HFFc6 (cell line): Measurements from ENCODE around the gene IBA57. TPM values are rescaled to one million over a fixed set of nuclear protein-coding genes. Genes with fewer than 3 reads are reported as not detected.

Experiments used
- DNase-seq: peaks from one replicate; pipeline ENCODE4 v3.0.0-alpha.2; 2018
- H3K27ac Mint-ChIP-seq: 2 replicates; pipeline ENCODE4 v1.8.0; 2020; ENCODE audit warnings: mild to moderate bottlenecking, mixed read lengths
- H3K27me3 Mint-ChIP-seq: 2 replicates; pipeline ENCODE4 v1.8.0; 2021; ENCODE audit warnings: mild to moderate bottlenecking, moderate library complexity, mixed read lengths; ENCODE audit not compliant: insufficient read depth
- H3K36me3 Mint-ChIP-seq: 2 replicates; pipeline ENCODE4 v1.8.0; 2021; ENCODE audit warnings: low read depth, mixed read lengths
- H3K4me1 Mint-ChIP-seq: 2 replicates; pipeline ENCODE4 v1.8.0; 2020; ENCODE audit warnings: low read depth, mixed read lengths
- H3K4me3 Mint-ChIP-seq: 2 replicates; pipeline ENCODE4 v1.8.0; 2020; ENCODE audit warnings: mild to moderate bottlenecking, moderate library complexity, mixed read lengths
- H3K9me3 Mint-ChIP-seq: 2 replicates; pipeline ENCODE4 v1.8.0; 2020; ENCODE audit warnings: mild to moderate bottlenecking, mixed read lengths
- CTCF ChIP-seq: fragments of 200-600 bp; sonication (generic); IDR thresholded peaks from 2 replicates; pipeline ENCODE4 v1.5.0; 2021; ENCODE audit warnings: antibody characterized with exemption, mild to moderate bottlenecking
- total RNA-seq, 6 experiments: library from RNA; stranded (reverse); fragmentation: NEBNext Ultra II Directional; extraction: Animal tissue kit (Norgen Biotek cat#: 25700); gene quantifications; 2 replicates in 1 of 6; 3 replicates in 5 of 6; pipeline ENCODE4 v1.2.3, GENCODE V29; 2021

Gene IBA57
- total RNA-seq, 6 experiments from 2014 or later: 4.2 to 5.8 (median 4.7) TPM

- peak overlapping the region; percentile 82 for H3K4me3 Mint-ChIP-seq
- no peaks in the 10 kb centered on the region for H3K36me3 Mint-ChIP-seq
- H3K9me3 Mint-ChIP-seq: no peaks in the 10 kb centered on the region
- no peak overlapping the region for H3K27ac Mint-ChIP-seq
- peak; percentile 52 for DNase-seq
- no peaks in the 10 kb centered on the region for H3K27me3 Mint-ChIP-seq
- peak; percentile 56 for TF ChIP-seq CTCF
- no peaks in the 10 kb centered on the region for H3K4me1 Mint-ChIP-seq
Observed at GRCh38 chr1:228212966-228213844, 47.6 kb downstream of the IBA57 start.

- no peak; the same call in 1 of the 2 replicates for TF ChIP-seq CTCF
- H3K36me3 Mint-ChIP-seq: no peaks in the 10 kb centered on the region
- no peak overlapping the region for H3K27ac Mint-ChIP-seq
- no peaks in the 10 kb centered on the region for H3K4me1 Mint-ChIP-seq
- H3K4me3 Mint-ChIP-seq: no peak overlapping the region
- no peak for DNase-seq
- no peaks in the 10 kb centered on the region for H3K27me3 Mint-ChIP-seq
- H3K9me3 Mint-ChIP-seq: no peaks in the 10 kb centered on the region
Observed at GRCh38 chr1:228213917-228214808, 48.6 kb downstream of the IBA57 start.

GRCh38 chr1:228214921-228215662, 49.5 kb downstream of the IBA57 start:
- Mint-ChIP-seq H3K36me3 (no peaks in the 10 kb centered on the region), H3K4me1 (no peaks in the 10 kb centered on the region), H3K27ac (no peak overlapping the region), H3K27me3 (no peaks in the 10 kb centered on the region), H3K9me3 (no peaks in the 10 kb centered on the region), H3K4me3 (no peak overlapping the region)
- no peak for DNase-seq
- no peak for TF ChIP-seq CTCF

GRCh38 chr1:228215663-228216116, 50.1 kb downstream of the IBA57 start:
- TF ChIP-seq CTCF: no peak
- no peak for DNase-seq
- Mint-ChIP-seq H3K36me3 (no peaks in the 10 kb centered on the region), H3K27me3 (no peaks in the 10 kb centered on the region), H3K4me3 (no peak overlapping the region), H3K4me1 (no peaks in the 10 kb centered on the region), H3K9me3 (no peaks in the 10 kb centered on the region), H3K27ac (no peak overlapping the region)
